GM19455 (cell line): ENCODE measurements around the gene PLCL2.
"Not testable (repeated sequence)": the region's sequence is repeated elsewhere in the genome, so short reads cannot be mapped to it uniquely, and the experiment has no call there.

Source experiments
- ATAC-seq: cut with Tn5 transposase; IDR thresholded peaks from one replicate; pipeline ENCODE4 v1.9.1; 2021; ENCODE audit not compliant: unreplicated experiment

Gene PLCL2

DNA sequence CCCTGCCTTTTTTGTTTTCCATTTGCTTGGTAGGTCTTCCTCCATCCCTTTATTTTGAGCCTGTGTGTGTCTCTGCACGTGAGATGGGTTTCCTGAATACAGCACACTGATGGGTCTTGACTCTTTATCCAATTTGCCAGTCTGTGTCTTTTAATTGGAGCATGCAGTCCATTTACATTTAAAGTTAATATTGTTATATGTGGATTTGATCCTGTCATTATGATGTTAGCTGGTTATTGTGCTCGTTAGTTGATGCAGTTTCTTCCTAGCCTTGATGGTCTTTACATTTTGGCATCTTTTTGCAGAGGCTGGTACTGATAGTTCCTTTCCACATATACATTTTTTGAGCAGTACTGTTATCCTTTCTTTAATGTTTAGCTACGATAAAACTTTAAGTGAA is 73.1 kb downstream of the PLCL2 start:
- ATAC-seq = not testable (repeated sequence)

DNA sequence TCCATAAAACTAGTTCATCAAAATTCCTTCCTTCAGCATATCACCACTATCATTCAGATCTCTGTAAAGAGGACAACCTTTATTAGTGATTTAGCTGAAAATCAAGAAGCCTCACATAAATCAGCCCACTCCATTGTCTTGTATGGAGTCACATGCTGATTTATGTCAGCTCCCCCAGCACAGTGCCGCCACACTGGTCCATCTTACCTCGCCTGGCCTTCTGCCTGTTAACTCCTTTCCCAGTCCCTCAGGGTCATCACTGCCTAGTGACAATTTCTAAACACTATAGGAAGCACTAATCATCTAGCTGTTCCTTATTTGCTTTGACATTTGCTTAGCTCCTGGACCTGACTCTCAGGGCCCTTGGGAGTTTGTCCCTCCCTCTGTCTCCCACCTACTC is 75.4 kb downstream of the PLCL2 start:
- no peak for ATAC-seq

DNA sequence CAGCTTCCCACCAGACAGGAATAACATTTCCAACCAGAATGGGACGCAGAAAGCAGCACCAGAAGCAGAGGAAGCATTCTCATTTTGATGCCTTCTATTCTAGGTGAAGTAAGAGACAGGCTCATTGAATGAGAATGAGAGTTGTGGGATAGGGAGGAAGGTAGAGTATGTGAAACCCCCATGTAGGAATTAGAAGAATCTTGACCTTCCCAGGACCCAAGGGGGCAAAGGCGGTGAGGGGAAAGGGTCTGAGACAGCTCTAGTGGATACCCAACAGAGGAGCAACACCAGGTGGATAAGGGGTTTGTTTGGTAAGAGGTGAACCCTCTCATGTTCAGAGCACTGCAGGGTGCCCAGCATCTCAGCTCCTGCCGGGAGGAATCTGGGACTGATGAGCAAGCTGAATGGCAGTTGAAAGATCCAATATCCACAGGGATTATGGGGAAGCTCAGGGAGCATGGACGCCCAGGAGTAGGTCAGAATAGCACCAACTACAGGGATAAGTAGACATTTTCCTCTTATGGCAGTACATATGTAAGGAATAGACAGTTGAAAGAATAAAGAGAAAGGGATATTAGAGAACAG is 77.0 kb downstream of the PLCL2 start:
- no peak for ATAC-seq

DNA sequence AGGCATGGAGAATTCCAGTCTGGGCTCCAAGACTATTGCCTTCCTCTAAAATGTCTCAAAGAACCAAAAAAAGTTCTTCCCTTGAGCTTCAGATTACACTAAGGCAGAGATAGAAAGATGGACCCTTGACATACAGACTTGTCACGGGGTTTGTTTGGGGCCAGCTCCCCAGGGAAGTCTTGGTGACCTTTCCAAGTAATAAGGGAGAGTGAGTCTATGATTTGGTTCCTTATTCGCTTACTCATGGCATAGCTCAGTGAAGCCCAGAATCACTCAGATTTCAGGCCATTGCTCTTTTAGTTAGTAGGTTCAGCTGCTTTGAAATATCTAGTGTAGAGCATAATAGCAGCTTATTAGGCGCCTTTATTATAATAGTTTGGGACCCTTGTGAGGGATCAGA is 90.3 kb downstream of the PLCL2 start:
- no peak for ATAC-seq

DNA sequence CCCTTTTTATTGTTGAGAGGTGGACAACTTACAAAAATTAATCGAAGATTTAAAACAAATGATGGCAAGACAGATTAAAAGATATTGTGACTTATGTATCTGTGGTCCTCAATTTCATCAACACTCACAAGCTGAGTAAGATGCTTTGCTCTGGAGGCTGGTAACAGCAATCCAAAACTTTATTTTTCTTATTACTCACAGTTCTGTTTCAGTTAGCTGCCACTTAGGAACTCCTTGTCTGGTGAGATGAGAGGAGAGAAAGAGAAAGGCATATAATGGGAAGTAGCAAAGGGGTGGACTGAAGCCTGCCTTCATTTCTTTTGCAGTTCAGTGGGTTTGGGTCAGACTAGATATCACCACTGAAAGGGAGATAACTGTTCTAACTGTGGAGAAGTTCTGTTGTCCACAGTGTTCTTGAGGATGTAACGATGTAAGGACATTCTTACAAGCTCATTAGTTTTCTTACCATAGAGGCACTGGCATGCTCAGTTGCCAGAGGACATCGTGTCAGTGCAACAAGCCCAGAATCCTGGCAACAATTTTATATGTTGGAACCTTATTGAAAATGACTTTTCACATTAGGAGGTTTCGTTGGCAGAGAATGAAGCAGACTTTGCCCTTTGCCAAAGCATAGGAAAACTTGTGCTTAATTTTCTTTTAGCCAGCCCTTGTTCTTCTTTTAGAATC is 93.6 kb downstream of the PLCL2 start:
- no peak for ATAC-seq

DNA sequence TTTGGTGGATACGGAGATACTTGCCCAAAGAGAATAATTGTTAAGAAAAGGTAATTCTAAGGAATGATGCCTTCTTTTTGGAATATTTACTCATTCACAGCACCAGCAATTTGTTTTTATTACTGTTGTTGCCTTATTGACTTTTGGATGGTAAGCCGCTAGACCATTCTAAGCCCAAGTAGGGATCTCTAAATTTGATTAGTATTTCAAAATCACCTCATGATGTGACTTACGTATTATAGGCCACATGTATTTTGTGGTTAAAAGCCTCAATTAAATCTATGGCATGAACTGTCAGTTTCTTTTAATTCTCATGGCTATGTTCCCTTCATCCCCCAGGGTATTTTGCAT is 94.1 kb downstream of the PLCL2 start:
- ATAC-seq = no peak

DNA sequence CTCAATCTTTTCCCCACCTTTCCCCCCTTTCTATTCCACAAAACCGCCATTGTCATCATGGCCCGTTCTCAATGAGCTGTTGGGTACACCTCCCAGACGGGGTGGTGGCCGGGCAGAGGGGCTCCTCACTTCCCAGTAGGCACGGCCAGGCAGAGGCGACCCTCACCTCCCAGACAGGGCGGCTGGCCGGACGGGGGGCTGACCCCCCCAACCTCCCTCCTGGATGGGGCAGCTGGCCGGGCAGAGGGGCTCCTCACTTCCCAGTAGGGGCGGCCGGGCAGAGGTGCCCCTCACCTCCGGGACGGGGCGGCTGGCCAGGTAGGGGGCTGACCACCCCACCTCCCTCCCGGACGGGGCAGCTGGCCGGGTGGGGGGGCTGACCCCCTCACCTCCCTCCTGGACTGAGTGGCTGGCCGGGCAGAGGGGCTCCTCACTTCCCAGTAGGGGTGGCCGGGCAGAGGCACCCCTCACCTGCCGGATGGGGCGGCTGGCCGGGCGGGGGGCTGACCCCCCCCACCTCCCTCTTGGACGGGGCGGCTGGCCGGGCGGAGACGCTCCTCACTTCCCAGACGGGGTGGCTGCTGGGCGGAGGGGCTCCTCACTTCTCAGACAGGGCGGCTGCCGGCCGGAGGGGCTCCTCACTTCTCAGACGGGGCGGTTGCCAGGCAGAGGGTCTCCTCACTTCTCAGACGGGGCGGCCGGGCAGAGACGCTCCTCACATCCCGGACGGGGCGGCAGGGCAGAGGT is 95.2 kb downstream of the PLCL2 start:
- ATAC-seq = not testable (repeated sequence)

DNA sequence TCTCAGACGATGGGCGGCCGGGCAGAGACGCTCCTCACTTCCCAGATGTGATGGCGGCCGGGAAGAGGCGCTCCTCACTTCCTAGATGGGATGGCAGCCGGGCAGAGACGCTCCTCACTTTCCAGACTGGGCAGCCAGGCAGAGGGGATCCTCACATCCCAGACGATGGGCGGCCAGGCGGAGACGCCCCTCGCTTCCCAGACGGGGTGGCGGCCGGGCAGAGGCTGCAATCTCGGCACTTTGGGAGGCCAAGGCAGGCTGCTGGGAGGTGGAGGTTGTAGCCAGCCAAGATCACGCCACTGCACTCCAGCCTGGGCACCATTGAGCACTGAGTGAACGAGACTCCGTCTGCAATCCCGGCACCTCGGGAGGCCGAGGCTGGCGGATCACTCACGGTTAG is 95.8 kb downstream of the PLCL2 start:
- not testable (repeated sequence) for ATAC-seq

DNA sequence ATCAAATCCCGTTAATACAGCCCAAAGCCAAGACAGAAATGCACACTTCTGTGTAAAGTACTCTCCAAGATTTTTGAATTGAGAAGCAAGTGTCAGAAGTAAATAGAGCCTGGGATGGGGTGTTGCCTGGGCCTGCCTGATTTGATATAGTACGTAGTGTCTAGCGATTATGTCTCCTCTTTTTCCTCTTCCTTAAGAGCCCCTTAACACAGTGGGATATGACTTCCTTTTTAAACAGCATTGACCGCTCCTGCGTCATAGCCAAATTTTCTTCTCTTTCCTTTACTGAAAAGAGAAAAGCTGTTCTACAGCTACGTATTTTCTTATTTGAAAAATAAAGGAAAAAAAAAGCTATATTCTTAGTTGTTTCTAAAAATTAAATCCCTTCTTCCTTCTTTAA is 97.7 kb downstream of the PLCL2 start:
- no peak for ATAC-seq

DNA sequence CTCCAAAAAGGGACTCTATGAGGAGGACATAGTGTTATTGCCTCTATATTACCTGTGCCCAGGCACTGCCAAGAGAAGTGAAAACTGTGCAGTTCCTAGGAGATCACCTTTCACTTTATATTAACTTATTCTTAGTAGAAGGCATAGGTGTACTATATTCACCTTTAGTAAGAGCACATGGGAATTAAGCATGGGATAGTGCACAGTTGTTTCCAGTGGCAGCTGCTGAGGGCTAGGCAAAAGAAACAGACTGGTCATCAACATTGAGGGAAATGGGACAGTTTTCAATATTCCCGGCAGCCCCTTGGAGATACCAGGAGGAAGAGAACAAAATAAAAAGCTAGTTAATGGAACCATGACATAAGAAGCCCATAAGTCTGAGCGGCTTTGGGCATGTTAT is 100.9 kb downstream of the PLCL2 start:
- ATAC-seq = no peak

DNA sequence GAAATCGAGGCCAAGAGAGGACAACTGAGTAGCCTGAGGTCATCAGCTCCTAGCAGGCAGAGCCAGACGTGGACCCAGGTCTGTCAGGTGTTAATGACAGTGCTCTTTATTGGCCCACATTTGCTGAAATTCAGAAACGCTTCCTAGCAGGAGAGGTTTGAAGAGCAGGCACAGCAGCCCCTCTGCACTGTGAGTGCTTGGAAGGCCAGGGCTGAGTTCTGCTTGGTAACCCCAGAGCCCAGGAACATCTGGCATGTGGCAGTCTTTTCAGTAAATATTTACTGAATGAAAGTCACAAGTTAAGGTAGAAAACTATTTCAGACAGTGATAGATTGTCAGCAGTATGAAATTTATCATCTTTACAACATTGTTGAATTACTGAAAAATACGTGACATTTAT is 102.4 kb downstream of the PLCL2 start:
- no peak for ATAC-seq

DNA sequence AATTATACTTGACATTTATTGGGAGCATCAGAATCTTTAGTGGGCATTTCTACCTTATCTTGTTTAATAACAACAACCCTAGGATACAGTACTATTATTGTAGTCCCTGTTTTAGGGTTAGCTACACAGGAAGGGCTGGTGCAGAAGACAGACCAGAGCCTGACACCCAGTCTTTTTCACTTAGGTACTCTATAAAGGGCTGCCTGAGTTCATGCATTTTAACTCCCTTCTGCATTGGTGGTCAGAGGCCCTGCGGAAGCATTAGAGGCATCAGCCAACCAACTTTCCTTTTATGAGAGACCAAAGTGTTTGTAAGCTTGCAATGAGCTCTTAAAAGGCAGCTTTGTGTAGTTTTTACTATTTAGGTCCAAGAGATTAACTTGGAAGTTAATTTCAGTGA is 105.4 kb downstream of the PLCL2 start:
- ATAC-seq = no peak

DNA sequence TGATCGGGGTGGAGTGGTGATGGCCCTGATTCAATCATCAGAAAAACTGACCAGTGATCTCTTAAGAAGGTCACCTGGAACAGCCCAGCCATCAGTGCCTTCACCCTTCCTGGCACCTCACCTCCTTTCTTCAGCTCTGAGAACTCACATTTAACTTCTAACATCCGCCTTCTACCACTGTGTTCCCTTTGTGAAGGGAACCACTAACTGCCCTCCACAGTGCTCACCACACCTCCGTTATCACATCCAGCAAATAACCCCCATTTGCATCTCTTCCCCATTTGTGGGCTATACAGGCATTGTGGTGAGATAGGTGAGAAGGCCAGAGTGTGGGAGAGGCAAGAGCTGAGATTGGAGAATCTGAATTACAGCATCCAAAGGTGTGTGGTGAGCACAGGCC is 107.4 kb downstream of the PLCL2 start:
- ATAC-seq = no peak

DNA sequence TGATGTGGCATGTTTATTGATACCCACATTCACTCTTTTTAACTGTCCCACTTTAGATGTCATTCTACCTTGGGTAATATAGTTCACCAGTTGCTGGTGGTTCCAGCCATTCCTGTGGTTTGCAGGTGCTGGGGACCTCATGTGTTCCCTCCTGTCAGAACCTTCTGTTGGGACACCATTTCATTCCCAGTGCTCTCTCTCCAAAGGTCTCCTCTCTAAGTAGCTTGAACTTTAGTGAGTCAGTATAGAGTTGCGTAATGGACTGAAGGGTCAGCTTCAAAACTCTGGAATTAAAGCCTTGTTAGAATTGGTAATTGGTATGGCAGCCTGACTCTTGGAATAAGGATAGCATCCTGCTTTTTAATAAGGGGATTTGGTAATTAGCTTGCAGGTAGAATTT is 108.5 kb downstream of the PLCL2 start:
- ATAC-seq = no peak

DNA sequence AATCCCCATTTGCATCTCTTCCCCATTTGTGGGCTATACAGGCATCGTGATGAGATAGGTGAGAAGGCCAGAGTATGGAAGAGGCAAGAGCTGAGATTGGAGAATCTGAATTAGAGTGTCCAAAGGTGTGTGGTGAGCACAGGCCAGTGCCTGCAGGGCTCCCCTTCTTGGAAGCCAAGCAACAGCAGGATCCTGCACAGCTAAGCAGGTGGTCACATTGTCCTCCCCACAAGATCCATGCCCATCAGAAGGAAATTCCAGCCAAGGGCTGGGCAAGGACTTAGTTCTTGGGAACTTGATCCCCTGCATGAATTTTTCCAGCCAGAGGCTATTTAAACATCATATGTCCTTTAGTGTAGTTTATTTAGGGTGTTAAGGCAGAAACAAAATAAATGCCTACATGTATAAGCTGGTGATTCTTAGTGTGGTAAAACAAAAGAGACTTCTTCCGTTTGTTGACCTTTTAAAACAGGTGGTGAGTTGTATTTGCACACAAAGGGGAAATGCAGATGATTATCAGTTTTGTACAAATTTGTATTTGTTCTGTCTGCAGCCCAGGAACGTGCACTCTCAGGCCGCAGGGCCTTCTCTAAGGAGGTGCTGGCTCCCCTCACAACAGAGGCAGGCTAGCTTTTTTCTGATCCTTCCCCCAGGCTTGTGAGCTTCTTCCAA is 110.2 kb downstream of the PLCL2 start:
- no peak for ATAC-seq

DNA sequence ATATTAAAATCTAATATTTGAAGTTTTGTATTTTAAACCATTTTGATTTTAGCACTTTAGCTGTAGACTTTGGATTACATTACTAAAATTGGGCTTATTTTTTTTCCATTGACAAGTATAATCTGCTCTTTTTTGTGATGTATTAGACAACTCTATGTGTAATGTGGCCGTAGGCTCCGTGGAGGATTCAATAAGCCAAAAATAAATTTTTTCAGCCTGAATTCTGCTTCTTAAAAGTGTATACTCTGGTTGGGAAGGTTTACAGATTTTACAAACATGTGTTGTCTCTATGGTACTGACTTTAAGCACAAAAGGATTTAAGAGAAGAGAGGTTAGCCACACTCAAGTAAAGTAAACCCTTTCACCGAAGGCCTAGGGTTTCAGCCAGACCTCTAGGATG is 110.8 kb downstream of the PLCL2 start:
- ATAC-seq = no peak

DNA sequence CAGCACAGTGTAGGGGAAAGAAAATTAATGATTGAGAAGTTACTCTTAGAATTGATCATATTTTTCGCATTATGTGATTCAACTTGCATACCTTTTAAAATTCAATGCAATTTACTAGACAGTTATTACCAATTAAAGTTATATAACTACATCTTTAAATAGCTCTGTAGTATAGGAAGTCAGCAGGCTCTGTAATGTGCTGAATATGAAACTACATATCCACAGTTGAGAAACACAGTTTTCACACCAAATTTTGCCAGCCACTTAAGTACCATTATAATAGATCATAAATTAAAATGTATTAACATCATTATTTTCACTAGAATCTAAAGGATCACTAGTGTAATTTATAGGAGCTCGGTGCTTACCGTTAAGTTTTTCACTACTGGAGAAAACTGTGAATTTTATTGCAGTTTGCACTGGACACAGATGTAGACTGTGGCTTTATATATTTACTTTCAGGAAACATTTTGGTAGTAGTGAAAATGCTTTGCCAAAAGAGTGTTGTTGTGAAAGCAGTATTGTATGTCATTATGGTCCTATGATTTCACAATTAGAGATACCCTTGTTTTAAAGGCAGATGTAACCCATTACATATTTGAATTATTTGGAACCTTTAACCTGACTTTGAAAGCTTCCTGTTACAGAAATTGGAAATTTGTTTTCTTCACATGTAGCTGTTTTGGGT is 113.6 kb downstream of the PLCL2 start:
- no peak for ATAC-seq

DNA sequence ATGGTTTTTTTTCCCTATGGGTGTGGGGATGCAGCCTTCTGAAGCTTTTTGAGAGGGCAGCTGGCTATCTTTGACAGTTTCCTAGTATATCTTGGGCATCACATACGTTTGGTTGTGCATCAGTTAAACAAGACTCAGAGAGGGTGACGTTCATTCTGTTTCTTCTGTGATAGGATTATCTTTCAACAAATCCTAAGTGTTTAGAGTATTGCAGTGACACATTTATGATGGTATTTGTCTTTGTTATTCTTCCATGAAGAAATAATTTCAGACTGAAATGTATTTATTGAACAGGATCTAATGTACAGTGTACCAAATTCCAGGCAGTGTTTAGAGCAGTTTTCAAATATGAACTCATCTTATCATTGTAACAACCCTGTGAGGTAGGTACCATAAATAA is 114.4 kb downstream of the PLCL2 start:
- no peak for ATAC-seq

DNA sequence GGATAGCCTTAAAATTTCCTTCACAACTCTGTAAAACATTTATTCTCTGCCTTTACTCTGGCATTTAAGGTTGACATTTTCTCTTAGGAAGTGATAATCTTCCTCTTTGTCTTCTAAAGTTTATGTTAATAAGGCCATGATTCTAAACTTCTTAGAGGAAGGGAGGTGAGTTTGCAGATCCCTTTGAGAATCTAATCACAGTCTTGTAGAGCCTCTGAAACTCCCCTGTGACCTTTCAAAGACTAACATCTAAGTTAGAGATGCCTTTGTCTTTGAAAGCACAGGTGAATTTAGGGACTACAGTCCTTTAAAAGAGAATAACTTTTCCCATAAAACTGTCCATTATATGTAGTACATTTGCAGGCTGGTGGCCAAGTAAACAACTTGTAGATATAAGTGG is 115.1 kb downstream of the PLCL2 start:
- no peak for ATAC-seq

DNA sequence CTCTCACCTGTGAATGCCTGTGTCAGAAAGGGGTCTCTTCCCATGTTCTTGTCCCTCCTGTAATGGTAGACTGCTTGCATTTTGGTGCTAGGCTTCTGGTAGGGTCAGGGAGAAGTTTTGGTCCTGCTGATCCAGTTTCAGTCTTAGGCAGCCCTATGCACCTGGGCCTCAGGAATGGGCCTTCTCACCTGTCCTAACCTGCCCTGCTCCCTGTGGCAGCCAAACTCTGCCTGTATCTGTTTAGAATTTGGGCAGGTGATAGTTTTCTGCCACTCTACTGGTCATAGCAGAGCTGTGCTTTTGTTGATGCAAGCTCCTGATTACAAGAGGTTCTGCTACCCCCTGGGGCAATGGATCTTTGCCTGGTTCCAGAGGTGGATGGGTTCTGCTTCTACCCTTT is 118.7 kb downstream of the PLCL2 start:
- no peak for ATAC-seq

DNA sequence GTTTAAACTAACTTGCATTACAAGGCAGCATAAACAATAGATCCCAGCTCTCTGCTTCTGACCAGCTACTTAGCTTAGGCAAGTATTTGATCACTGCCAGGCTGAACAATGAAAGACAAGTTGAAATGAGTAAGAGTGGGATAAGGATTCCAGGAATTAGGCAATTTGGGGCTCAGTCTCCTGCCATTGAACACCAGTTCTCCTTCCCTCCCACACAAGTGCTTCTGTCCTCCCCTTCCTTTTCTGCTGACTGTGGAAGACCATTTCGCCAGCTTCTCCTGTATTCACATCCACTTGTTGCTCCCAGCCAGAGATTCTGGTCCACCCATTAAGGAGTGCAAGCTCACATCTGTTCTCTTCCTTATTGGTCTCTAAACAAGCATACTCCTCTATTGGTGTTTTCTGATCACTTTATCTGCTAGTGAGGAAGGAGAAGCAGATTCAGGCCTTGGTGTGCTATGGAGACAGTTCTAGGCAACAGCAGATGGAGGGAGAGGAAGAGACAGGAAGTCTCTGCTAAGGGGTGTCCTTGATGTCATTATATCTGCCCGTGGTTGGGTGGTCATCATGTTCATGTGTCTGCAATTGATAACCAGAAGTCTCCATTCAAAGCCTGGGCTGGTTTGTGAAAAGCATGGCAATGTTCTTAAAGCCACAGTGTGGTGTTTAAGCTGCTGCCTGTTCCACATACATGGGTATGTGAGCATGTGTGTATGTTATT is 121.5 kb downstream of the PLCL2 start:
- no peak for ATAC-seq
